Measurements from ENCODE around the gene CIAPIN1.
A peak's percentile ranks its signal among the peaks of the same experiment; 100 is the strongest.
"Not testable (repeated sequence)": the region's sequence is repeated elsewhere in the genome, so short reads cannot be mapped to it uniquely, and the experiment has no call there.

The CIAPIN1 gene

DNA sequence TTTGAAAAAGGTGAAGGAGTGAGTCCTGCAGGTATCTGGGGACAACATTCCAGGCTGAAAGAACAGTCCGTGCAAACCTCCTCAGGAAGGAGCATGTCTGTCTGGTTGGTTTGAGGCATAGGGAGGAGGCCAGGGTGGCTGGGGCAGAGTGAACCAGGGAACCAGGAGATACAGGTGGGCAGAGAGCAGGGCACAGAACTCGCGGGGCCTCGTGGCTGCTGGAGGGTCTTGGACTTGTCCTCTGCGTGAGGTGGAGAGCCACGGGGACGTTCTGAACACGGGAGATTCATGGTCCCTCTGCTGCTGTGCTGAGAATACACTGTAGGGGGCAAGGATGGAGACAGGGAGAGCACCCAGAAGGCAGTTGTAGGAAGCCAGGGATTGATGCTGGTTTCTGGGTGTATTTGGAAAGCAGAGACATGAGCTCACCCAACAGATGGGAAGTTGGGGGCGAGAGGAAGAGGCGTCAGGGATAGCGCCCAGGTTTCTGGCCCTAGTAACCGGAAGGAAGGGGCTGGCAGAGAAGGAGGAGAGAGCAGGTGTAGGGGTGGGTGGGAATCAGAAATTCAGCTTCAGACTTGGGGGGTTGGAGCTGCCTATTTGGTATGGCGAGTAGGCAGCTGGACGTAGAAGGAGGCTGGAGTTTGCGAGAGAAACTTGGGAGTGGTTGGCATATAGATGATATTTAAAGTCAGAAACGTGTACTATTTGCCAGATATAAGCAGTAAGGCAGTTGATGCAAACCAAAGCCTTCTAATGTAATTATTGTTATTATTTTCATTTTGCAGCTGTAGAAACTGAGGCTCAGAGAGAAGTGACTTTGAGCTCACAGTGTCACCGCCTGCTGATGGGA, 43.0 kb downstream of the CIAPIN1 start, which contains the start of gene CCL17:
Gene CCL17, plus strand, starts transcription at position 803 of the 853 bp plus-strand sequence. CDS start 9,166 bp downstream, outside the sequence.
- DNase-seq: no peak

DNA sequence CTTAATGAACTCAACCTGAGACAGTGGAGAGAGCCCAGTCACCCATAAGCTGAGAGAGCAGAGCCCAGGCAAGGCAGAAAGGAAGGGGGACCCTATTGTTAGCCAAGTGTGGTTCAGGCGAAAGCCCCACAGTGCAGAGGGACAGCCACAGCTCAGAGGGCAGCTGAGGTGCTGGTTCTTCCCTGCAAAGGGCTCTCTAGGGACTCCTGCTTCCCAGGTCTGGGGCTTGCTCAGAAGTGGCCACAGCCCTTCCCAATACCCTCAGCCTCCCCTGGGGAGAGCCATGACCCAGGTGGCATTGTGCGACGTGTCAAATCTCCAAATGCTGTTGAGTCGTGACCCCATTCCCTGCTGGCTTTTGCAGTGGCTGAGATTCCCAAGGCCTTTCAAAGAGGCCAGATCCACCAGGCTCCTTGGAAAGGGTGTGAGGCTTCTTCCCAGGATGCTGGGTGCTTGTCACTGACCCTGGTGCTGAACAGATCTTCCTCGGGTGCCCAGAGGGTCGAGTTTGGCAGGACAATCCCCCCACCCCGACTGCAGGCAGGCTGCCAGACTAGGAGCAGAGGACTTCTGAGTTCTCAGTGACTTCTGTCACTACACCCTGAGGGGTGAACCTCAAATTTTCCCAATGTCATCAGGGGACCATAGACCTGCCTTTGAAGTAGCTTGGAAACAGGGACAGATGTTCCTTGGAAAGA, 45.1 kb downstream of the CIAPIN1 start:
- DNase-seq: no peak

DNA sequence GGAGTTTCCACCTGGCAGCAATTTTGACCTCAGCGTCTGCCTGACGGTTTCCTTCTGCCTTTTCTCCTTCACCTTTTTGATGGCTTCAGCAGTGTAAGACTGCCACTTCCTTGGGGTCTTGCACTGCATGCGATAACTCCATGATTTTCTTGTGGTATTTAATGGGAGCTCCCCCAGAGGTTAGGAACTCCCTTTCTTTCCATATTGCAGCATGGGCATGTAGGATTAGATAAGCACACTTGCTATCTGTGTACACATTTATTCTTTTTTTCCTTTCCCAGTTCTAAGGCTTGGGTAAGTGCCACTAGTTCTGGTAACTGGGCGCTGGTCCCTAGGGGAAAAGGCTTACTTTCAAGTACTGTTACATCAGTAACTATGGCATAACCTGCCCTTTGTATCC, 49.7 kb downstream of the CIAPIN1 start:
- DNase-seq: not testable (repeated sequence)

DNA sequence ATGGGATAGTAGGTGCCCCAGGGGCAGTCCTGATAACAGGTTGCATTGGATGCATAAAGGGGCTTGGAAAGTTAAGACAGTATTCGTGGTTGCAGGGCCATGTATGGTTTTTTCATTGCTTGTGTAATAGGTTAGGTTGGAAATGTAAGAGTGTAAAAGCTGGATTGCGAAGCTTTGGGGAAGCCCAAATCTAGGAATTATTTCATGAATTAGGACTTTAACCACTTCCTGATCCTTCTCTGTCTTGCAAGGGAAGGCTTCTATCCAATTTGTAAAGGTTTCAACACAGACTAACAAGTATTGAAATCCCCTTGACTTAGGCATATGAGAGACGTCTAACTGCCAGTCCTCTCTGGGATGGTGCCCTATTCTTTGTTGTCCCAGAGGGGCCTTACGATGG, 50.4 kb downstream of the CIAPIN1 start:
- no peak for DNase-seq

DNA sequence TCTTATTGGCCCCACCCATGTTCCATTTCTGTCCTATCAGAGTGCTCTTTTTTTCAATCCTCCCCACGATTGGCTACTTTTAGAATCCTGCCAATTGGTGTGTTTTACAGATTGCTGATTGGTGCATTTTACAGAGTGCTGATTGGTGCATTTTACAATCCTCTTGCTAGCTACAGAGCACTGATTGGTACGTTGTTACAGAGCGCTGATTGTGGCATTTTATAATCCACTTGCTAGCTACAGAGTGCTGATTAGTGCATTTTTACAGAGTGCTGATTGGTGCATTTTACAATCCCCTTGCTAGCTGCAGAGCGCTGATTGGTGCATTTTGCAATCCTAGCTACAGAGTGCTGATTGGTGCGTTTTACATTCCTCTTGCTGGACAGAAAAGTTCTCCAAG, 52.2 kb downstream of the CIAPIN1 start:
- no peak for DNase-seq

DNA sequence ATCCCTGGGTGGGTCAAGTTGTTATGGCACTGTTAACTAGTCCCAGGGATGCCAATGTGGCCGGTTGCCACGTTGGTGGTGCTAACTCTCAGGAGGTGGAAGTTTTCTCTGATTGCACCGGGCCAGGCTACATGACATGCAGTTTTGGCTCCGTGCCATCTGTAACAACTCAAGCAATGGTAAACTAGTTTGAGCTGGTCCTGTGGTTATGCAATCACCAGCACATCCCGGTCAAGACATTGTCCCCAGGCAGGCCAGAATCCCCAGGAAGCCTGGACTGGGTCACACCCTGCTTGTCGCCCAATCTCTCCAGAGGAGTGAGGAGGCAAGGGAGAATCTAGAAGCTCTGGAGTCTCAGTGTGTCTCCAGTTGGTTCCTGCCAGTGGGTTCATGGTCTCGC, 52.7 kb downstream of the CIAPIN1 start:
- DNase-seq: peak; percentile 2

DNA sequence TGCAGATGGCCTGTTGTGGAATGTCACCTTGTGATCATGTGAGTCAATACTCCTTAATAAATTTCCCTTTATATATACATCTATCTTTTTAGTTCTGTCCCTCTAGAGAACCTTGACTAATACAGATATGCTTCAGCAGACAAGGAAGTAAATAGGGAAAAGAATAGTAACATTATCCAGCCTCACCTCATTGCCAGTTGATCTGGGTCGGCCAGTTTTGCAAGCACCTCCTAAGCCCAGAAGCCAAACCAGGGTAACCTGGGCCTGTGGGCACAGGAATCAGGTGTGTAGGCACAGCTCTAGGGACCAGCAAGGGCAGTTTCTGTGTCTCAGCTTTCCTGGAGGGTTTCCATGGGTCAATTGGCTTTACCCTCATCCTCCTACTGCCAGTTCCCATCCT, 54.5 kb downstream of the CIAPIN1 start:
- DNase-seq: no peak

DNA sequence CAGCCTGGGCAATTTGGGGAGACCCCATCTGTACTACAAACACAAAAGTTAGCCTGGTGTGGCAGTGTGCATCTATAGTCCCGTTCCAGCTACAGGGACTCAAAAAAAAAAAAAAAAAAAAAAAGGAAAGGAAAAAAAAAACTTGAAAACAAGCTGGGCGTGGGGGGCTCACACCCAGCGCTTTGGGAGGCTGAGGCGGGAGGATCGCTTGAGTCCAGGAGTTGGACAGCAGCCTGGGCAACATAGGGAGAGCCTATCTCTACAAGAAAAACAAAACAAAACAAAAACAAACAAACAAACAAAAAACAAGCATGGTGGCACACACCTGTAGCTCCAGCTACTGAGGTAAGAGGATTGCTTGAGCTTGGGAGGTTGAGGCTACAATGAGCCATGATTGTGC, 55.5 kb downstream of the CIAPIN1 start:
- no peak for DNase-seq

DNA sequence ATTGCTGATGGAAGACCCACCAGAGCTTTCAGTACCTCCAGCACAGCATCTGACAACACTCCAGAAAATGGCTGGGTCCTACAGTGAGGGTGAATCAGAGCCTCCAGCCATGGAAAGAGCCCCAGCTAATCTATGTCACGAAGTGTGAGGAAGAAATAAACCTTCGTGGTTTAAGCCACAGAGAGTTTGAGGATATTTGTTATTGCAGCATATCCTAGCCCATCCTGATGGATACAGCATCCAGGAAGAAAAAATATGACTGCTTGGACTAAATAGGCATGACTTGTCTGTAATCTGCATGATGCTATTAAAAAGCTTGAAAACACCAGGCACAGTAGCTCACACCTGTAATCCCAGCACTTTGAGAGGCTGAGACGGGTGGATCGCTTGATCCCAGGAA, 55.9 kb downstream of the CIAPIN1 start:
- DNase-seq: no peak

DNA sequence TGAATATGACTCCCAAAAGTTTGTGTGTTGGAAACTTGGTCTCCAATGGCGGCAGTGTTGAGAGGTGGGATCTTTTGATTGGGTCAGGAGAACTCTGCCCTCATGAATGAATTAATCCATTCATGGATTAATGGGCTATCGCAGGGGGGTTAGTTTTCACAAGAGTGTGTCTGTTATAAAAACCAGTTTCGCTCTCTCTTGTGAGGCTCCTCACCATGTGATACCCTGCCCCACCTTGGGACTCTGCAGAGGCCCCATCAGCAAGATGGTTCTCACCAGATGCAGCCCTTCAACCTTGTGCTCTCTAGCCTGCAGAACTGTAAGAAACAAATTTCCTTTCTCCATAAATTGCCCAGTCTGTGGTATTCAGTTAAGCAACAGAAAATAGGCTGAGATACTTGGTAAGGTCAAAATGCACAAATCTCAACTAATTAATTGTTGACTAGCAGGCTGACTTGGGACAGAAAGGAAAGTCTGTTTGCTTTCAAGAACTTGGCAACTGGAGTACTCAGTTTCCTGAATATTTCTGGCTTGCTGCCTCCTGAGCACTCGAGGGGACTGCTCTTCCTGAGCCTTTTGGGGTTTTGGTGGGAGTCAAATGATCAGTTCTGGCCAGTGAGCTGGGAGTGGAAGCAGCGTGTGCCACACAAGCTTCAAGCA, 56.4 kb downstream of the CIAPIN1 start:
- DNase-seq: no peak

DNA sequence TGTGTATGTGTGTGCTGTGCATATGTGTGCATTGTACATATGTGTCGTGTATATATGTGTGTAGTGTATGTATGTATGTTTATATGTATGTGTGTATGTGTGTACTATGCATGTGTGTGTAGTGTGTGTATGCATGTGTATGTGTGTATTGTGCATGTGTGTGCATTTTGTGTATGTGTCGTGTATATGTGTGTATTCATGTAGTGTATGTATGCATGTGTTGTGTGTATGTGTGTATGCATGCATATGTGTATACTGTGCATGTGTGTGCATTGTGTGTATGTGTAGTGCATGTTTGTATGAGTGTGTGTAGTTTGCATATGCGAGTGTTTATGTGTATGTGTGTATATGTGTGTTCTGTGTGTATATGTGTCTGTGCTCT, 58.1 kb downstream of the CIAPIN1 start:
- DNase-seq: no peak

DNA sequence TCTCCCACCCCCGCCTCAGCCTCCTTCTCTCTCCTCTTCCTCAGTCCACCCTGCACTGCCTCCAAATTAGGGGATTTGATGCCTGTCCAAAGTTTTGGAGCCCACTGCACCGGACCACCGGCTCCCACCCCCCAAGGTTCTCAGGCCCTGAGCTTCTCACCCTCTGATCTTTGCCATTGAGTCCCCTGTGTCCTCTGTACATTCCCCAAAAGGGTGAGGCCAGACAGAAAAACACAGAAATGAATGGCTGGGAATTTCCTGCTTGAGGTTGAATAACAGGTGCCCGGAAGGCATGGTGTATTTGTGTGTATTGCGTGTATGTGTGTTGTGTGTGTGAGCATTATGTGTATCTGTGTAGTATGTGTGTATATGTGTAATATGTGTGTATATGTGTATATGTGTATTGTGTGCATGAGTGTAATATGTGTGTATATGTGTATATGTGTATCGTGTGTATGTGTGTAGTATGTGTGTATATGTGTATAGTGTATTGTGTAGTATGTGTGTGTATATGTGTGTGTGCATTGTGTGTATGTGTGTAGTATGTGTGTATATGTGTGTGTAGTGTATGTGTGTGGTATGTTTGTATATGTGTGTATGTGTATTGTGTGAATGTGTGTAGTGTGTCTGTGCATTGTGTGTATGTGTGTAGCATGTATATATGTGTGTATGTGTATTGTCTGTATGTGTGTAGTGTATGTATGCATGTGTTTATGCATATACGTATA, 58.7 kb downstream of the CIAPIN1 start:
- DNase-seq: no peak

DNA sequence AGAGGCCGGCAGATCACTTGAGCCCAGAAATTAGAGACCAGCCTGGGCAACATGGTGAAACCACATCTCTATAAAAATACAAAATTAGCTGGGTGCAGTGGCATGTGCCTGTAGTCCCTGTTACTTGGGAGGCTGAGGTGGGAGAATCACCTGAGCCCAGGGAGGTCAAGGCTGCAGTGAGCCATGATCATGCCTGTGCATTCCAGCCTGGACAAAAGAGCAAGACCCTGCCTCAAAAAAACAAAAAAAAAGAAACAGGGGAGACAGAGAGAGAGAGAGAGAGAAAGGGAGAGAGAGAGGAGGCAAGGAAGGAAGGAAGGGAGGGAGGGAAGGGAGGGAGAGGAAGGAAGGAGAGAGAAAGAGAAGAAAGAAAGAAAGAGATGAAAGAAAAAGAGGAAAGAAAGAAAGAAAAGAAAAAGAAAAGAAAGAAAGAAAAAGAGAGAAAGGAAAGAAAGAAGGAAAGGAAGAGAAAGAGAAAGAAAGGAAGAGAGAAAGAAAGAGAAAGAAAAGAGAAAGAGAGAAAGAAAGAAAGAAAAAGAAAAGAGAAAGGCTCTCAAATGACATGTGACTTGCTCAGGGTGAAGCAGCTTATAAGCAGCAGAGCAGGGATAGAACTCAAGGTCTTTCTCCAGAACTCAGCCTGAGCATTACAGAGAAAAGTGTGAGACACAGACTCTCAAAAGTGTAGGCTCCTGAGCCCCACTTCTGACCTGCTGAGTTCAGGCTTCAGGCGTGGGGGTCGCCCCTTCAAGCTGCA, 59.4 kb downstream of the CIAPIN1 start:
- no peak for DNase-seq

DNA sequence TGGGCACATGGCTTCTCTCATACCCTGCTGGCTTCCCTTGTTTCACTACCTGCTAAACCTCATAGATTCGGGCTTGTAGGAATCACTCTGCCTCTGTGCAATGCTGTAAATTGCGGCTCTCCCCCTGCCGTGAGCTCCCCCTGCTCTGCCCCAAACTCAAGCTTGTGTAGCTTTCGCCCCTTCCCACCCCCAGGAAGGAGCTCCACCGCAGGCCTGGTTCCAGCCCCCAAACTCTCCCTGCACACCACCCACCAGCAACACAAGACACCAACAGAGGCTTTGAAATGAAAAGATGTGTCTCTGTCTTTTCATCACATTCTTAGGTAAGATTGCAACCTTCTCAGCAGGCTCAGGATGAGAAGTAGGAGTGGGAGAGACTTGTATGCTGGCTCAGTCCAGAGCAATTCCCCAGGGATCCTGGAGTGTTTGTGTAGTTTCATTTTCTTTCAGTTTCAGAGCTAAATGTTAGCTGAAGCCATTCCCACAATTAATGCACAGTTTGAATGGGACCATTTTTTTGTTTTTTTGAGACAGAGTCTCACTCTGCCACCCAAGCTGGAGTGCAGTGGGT, 60.7 kb downstream of the CIAPIN1 start:
- no peak for DNase-seq

DNA sequence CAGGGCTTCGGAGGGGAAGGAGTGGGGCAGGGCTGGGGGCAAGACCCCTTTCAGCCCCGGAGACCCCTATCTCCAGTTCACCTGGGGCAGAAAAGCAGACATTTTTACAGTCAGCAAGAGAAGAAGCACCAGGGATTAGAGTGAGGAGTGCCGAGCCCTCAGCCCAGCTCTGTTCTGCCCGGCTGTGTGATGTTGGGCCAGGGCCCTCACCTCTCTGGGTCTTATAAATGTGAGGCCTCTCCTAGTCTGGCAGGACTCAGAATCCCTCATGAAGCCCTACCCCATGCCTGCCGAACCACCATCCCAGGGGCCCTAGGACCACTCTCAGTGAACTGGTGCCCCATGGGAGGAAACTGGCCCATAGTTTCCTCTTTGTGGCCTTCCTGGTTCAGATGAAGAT, 62.1 kb downstream of the CIAPIN1 start:
- no peak for DNase-seq

DNA sequence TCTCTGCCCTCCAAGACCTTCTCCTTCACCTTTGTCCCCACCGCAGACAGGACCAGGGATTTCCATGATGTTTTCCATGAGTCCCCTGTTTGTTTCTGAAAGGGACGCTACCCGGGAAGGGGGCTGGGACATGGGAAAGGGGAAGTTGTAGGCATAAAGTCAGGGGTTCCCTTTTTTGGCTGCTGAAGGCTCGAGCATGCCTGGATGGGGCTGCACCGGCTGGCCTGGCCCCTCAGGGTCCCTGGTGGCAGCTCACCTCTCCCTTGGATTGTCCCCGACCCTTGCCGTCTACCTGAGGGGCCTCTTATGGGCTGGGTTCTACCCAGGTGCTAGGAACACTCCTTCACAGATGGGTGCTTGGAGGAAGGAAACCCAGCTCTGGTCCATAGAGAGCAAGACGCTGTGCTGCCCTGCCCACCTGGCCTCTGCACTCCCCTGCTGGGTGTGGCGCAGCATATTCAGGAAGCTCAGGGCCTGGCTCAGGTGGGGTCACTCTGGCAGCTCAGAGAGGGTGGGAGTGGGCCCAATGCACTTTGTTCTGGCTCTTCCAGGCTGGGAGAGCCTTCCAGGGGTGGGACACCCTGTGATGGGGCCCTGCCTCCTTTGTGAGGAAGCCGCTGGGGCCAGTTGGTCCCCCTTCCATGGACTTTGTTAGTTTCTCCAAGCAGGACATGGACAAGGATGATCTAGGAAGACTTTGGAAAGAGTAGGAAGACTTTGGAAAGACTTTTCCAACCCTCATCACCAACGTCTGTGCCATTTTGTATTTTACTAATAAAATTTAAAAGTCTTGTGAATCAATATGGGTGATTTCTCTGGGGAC, 62.7 kb downstream of the CIAPIN1 start:
- DNase-seq: no peak

DNA sequence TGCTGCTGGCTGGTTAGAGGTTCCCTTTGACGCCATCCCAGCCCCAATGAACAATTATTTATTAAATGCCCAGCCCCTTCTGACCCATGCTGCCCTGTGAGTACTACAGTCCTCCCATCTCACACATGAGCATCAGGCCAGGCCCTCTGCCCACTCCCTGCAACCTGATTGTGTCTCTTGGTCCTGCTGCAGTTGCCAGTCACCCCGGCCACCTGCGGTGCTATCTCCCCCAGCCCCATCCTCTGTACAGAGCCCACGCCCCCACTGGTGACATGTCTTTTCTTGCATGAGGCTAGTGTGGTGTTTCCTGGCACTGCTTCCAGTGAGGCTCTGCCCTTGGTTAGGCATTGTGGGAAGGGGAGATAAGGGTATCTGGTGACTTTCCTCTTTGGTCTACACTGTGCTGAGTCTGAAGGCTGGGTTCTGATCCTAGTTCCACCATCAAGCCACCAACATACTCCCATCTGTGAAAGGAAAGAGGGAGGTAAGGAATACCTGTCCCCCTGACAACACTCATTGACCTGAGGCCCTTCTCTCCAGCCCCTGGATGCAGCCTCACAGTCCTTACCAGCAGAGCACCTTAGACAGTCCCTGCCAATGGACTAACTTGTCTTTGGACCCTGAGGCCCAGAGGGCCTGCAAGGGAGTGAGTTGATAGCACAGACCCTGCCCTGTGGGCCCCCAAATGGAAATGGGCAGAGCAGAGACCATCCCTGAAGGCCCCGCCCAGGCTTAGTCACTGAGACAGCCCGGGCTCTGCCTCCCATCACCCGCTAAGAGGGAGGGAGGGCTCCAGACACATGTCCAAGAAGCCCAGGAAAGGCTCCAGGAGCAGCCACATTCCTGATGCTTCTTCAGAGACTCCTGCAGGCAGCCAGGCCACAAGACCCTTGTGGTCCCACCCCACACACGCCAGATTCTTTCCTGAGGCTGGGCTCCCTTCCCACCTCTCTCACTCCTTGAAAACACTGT, 63.6 kb downstream of the CIAPIN1 start:
- no peak for DNase-seq

DNA sequence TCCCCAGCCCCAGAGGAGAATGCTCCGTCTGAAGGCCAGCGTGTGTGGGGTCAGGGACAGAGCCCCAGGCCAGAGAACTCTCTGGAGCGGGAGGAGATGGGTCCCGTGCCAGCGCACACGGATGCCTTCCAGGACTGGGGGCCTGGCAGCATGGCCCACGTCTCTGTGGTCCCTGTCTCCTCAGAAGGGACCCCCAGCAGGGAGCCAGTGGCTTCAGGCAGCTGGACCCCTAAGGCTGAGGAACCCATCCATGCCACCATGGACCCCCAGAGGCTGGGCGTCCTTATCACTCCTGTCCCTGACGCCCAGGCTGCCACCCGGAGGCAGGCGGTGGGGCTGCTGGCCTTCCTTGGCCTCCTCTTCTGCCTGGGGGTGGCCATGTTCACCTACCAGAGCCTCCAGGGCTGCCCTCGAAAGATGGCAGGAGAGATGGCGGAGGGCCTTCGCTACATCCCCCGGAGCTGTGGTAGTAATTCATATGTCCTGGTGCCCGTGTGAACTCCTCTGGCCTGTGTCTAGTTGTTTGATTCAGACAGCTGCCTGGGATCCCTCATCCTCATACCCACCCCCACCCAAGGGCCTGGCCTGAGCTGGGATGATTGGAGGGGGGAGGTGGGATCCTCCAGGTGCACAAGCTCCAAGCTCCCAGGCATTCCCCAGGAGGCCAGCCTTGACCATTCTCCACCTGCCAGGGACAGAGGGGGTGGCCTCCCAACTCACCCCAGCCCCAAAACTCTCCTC, 64.5 kb downstream of the CIAPIN1 start:
- no peak for DNase-seq
